AG04449 (cell line): ENCODE results near the gene SLC6A11.

Source experiments
- CTCF ChIA-PET: fragments of 350-600 bp; formaldehyde crosslinking; extraction: SDS; loops from one replicate; lab custom pipeline; 2021; ENCODE audit warnings: antibody characterized with exemption; lab: Yijun Ruan, JAX
- POLR2A ChIA-PET: fragments of 400-600, 350-600 bp; formaldehyde crosslinking; extraction: SDS; loops from one replicate; lab custom pipeline; 2020; ENCODE audit warnings: antibody characterized with exemption, inconsistent platforms; lab: Yijun Ruan, JAX
- DNase-seq: peaks from one replicate; pipeline ENCODE4 v3.0.0-alpha.2; 2010; ENCODE audit warnings: low read depth, low spot score
- H3K4me3 ChIP-seq: 2 replicates; pipeline ENCODE4 v1.5.1; 2011; ENCODE audit warnings: low read depth, mild to moderate bottlenecking, control low read depth, low read length
- TF ChIP-seq, protein P1 (sequence below): IDR thresholded peaks from one replicate; pipeline ENCODE4 v1.5.1; 2011; ENCODE audit warnings: mild to moderate bottlenecking, moderate library complexity, low read length, control low read depth, inconsistent platforms; ENCODE audit not compliant: insufficient read depth; ENCODE audit errors: missing control alignments

The SLC6A11 gene

DNA sequence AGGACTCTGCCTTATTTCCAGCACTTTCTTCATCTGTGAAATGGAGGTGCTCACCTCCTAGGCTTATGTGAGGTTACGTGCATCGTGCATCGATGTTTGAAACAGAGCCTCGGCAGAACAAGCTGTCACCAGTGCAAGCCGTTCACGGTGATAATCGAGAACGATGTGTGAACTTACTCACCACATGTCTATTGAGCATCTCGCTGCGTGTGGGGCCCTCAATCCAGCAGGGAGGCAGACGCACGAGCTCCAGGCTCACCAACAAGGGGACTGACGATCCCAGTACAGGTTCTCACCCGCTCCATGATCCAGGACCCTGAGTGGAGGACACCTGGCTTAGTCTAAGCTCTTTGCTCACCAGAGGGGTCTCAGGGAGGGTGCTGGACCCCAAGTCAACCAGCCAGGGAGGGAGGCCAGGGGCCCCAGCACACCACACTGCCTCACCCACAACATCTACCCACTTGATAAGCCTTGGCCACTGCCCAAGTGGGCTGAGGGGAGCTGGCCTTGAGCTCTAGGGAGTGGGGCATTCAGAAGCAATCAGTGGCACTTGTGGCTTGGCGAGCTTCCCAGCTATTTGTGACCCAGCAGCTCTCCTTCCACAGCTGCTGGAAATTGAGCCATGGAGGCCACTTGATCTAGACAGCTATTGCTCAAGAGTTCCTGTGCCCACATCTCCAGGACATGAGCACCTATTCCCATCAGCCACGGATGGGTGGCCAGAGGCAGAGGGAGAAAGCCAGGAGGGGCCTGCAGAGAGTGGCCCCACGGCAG, 142.1 kb downstream of the SLC6A11 start:
- TF ChIP-seq, protein P1, sequence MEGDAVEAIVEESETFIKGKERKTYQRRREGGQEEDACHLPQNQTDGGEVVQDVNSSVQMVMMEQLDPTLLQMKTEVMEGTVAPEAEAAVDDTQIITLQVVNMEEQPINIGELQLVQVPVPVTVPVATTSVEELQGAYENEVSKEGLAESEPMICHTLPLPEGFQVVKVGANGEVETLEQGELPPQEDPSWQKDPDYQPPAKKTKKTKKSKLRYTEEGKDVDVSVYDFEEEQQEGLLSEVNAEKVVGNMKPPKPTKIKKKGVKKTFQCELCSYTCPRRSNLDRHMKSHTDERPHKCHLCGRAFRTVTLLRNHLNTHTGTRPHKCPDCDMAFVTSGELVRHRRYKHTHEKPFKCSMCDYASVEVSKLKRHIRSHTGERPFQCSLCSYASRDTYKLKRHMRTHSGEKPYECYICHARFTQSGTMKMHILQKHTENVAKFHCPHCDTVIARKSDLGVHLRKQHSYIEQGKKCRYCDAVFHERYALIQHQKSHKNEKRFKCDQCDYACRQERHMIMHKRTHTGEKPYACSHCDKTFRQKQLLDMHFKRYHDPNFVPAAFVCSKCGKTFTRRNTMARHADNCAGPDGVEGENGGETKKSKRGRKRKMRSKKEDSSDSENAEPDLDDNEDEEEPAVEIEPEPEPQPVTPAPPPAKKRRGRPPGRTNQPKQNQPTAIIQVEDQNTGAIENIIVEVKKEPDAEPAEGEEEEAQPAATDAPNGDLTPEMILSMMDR, result no peak
- no peak for DNase-seq
- ChIA-PET CTCF (interaction anchor here (1.1 to 2.8 kb wide), 4 partner anchors 8 to 102 kb away, joined by 5 to 21 read pairs (median 12); no protein-coding TSS in a partner anchor), POLR2A (no interaction called here)
- no peak overlapping the region for H3K4me3 ChIP-seq

DNA sequence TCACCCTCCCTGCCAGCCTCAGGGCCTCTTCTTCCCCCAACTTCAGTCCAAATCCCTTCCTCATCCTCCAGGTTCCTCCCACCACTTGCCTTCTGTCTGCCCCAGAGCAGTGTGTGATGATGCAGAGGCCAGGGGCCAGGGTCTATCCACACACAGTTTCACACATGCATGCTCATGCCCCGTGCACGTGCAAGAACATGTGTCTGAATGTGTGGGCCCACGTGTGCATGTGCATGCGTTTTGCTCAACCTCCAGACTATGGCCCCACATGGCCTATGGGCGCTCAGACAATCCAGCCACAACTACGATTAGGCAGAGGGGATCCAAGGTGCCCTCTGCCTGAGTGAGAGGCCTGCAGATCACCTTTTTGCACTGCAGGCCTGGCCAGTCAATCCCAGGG, 144.2 kb downstream of the SLC6A11 start:
- no peak for DNase-seq
- no peak overlapping the region for H3K4me3 ChIP-seq
- TF ChIP-seq, protein P1, result no peak
- ChIA-PET CTCF (interaction anchor here (1.5 to 2.7 kb wide), 3 partner anchors 10 to 100 kb away, joined by 11 to 15 read pairs (median 13); no protein-coding TSS in a partner anchor), POLR2A (no interaction called here)

DNA sequence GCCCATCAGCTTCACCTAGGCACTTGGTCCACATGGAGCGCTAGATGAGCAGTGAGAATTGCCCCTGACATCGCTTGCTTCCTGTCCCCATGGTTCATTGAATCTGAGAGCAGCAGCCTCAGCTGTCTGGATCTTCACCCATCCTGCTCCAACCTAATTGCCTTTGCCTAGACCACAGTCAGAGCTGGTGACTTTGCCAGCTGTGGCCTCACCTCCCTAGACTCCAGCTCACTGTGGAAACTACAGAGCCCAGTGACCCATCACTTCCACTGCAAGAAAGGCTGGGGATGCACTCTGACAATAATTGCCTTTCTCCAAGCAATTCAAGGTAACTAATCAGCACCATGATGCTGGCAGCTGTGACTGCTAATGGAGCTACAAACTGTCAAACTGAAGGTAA, 145.9 kb downstream of the SLC6A11 start:
- POLR2A ChIA-PET, result no interaction called here
- DNase-seq, result no peak
- no peak overlapping the region for H3K4me3 ChIP-seq
- CTCF ChIA-PET, result interaction anchor here (1.4 to 3.3 kb wide), 2 partner anchors 11 to 21 kb away, joined by 3 to 9 read pairs; no protein-coding TSS in a partner anchor
- TF ChIP-seq, protein P1, result no peak

DNA sequence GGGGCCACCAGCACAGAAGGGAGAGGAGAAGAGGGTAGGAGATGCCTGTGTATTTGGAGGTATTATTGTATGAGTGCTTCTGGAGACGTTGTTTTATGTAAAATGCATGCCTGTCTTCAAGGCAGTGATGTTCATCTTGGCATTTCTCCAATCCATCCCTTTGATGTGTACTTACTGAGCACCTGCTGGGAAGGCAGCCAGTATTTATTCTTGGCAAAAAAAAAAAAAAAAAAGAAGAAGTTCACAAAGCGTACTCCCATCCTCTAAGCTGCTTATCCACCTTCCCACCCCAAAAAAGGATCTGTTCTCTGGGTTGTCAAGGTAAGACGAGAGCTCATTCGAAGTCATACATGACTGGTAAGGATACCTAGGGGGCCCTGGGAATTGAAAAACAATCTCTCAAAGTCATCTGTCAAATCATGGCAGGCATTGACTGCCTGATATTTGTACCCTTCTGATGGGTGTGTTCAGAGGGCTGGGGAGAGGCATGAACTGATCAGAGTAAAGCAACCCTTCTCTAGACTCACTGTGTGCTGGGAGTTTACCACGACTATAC, 146.5 kb downstream of the SLC6A11 start:
- TF ChIP-seq, protein P1, result no peak
- ChIA-PET CTCF (interaction anchor here (1.4 to 3.3 kb wide), 2 partner anchors 12 to 20 kb away, joined by 3 to 9 read pairs; no protein-coding TSS in a partner anchor), POLR2A (no interaction called here)
- no peak for DNase-seq
- H3K4me3 ChIP-seq, result no peak overlapping the region

DNA sequence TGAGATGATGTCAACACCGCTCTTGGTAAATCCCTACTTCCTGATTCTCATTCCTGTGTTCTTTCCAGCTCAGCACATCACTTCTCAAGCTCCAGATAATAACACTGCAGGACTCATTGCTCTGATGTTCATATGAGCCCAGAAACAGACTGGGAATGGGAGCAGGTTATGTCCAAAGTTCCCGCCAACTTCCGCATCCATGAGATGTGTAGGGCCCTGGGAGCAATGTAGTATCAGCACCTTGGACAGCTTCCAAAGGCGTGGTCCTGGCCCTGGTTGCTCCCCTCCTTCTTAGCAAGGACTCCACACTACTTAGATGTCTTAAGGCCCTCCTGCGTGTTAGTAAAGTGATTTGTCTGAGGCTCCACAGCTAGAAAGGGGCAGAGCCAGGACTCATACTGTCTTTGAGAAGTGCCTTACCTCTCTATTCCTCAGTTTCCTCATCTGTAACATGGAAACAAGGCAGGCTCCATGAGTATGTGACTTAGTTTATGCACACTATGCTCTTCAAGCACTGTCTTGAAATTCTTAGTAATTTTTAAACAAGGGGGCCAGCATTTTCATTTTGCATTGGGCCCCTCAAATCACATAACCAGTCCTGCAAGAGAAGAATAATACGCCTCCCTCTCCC, 148.6 kb downstream of the SLC6A11 start:
- no peak overlapping the region for H3K4me3 ChIP-seq
- no peak for DNase-seq
- TF ChIP-seq, protein P1, result no peak
- CTCF ChIA-PET, result interaction anchor here (1.1 to 1.4 kb wide), 2 partner anchors 18 to 96 kb away, joined by 3 read pairs; no protein-coding TSS in a partner anchor
- POLR2A ChIA-PET, result no interaction called here
